Skeletal muscle tissue (tissue), 4 donors: ENCODE data around the gene CHRNA1. TPM values are rescaled to one million over a fixed set of nuclear protein-coding genes. Genes with fewer than 3 reads are reported as not detected.

Source experiments
- H3K27ac ChIP-seq: one replicate; pipeline ENCODE4 v1.7.0; 2013; ENCODE audit warnings: mild to moderate bottlenecking, low read depth, low read length, inconsistent platforms
- H3K27me3 ChIP-seq, 3 donors: one replicate each; pipeline ENCODE4 v1.7.0; 2013; ENCODE audit warnings: low read length in 3 of 3; ENCODE audit not compliant: control insufficient read depth in 3 of 3, insufficient read depth in 3 of 3
- H3K36me3 ChIP-seq, 3 donors: one replicate each; pipeline ENCODE4 v1.7.0; 2013; ENCODE audit warnings: low read length in 3 of 3; ENCODE audit not compliant: control insufficient read depth in 3 of 3, insufficient read depth in 3 of 3
- H3K4me1 ChIP-seq, 3 donors: one replicate each; pipeline ENCODE4 v1.7.0; 2013; ENCODE audit warnings: low read length in 3 of 3, mild to moderate bottlenecking in 3 of 3; ENCODE audit not compliant: control insufficient read depth in 3 of 3, insufficient read depth in 3 of 3
- H3K4me3 ChIP-seq, 3 donors: one replicate each; pipeline ENCODE4 v1.7.0; 2013; ENCODE audit warnings: low read length in 3 of 3
- H3K9ac ChIP-seq, 3 donors: one replicate each; pipeline ENCODE4 v1.7.0; 2013; ENCODE audit warnings: low read length in 3 of 3, mild to moderate bottlenecking in 3 of 3, moderate library complexity in 2 of 3, low read depth in 1 of 3
- H3K9me3 ChIP-seq, 3 donors: one replicate each; pipeline ENCODE4 v1.7.0; 2013; ENCODE audit warnings: low read length in 3 of 3; ENCODE audit not compliant: control insufficient read depth in 3 of 3
- total RNA-seq: library from RNA; depleted of rRNA; stranded (reverse); fragments of >200 nt; gene quantifications from one replicate; pipeline ENCODE4 v1.2.3, GENCODE V29; 2014
- donor health status: Osteomylitis.

CHRNA1 gene
- total RNA-seq, 1 donor from 2014 or later: 48.0 TPM

DNA sequence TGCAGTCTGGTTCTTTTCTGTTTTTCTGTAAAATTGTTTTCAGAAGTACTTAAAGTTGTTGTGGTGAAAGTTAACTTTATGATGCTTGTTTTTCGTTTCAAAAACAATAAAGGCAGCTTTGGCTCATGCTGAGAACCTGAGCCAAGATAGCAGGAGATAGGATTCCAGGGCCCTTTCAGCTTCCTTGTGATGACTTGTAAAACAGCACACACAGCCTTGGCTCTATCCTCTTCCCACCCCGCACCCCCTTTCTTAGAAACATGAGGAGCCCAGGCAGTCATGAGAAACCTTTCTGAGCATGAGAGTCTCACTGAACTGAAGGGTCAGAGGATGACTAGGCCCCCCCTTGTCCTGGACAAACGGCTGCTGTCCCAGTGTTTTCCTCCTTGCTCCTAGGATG, 12.4 kb upstream of the CHRNA1 start:
- Histone ChIP-seq H3K4me3 (no peak overlapping the region), H3K27me3 (peaks cover 0 to 3% (median 0%) of the 10 kb centered on the region in 3 donors), H3K9ac (no peak overlapping the region), H3K9me3 (no peaks in the 10 kb centered on the region), H3K4me1 (peaks cover 8 to 15% (median 14%) of the 10 kb centered on the region in 3 donors), H3K27ac (no peak overlapping the region), H3K36me3 (no peaks in the 10 kb centered on the region)

- H3K9ac ChIP-seq: no peak overlapping the region
- H3K4me3 ChIP-seq: no peak overlapping the region
- no peaks in the 10 kb centered on the region for H3K36me3 ChIP-seq
- H3K27me3 ChIP-seq: peaks cover 0 to 3% (median 0%) of the 10 kb centered on the region in 3 donors
- H3K27ac ChIP-seq: no peak overlapping the region
- H3K9me3 ChIP-seq: no peaks in the 10 kb centered on the region
- peaks cover 8 to 15% (median 15%) of the 10 kb centered on the region in 3 donors for H3K4me1 ChIP-seq
Measured at GRCh38 chr2:174776223-174776622, 12.0 kb upstream of the CHRNA1 start.

GRCh38 chr2:174775571-174775980, 11.3 kb upstream of the CHRNA1 start:
- H3K36me3 ChIP-seq: no peaks in the 10 kb centered on the region
- no peak overlapping the region for H3K27ac ChIP-seq

DNA sequence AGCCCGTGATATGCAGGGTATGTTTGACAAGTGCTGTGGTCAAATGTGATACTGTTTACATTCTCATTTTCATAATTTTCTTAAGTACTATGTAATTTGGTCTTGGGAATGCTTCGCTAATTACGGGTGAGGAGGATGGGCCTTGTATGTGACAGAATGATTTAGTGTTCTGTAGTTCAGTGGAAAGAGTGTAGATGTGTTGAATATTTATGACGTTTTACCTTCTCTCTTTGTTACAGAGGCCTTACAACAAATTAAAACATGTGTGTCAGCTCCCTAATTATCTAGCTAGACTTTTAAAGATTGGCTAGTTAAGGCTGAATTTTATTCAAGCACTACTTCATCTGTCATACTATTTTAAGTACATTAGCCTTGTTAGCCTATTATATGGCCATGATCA, 10.6 kb upstream of the CHRNA1 start:
- no peaks in the 10 kb centered on the region for H3K36me3 ChIP-seq
- no peaks in the 10 kb centered on the region for H3K9me3 ChIP-seq
- no peak overlapping the region for H3K9ac ChIP-seq
- H3K27me3 ChIP-seq: no peaks in the 10 kb centered on the region
- no peak overlapping the region for H3K4me3 ChIP-seq
- H3K27ac ChIP-seq: no peak overlapping the region
- peaks cover 8 to 15% (median 15%) of the 10 kb centered on the region in 3 donors for H3K4me1 ChIP-seq

More at GRCh38 chr2:174775571-174775980, 11.3 kb upstream of the CHRNA1 start:
- no peaks in the 10 kb centered on the region for H3K9me3 ChIP-seq
- H3K4me1 ChIP-seq: peaks cover 8 to 15% (median 15%) of the 10 kb centered on the region in 3 donors
- no peak overlapping the region for H3K9ac ChIP-seq
- no peaks in the 10 kb centered on the region for H3K27me3 ChIP-seq
- no peak overlapping the region for H3K4me3 ChIP-seq

GRCh38 chr2:174773215-174773614, 8.9 kb upstream of the CHRNA1 start:
- peaks cover 8 to 13% (median 11%) of the 10 kb centered on the region in 3 donors for H3K4me1 ChIP-seq
- no peak overlapping the region for H3K27ac ChIP-seq
- no peak overlapping the region for H3K4me3 ChIP-seq
- H3K9ac ChIP-seq: no peak overlapping the region
- no peaks in the 10 kb centered on the region for H3K27me3 ChIP-seq
- H3K36me3 ChIP-seq: no peaks in the 10 kb centered on the region
- no peaks in the 10 kb centered on the region for H3K9me3 ChIP-seq

DNA sequence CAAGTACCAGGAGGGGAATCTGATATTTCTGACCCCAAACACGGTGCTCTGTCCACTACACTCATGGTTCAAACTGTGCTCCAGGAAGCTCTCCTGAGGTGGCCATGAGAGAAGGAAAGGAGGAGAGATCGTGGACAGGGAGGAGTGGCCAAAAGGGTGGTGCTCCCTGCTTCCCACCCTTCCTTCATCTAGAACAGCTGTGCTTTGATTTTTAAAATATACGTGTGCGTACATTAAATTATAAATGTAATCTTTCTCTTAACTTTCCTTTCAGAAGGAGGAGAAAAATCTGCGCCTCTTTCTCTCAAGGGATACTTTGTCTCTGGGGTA, 8.2 kb upstream of the CHRNA1 start:
- H3K4me3 ChIP-seq: no peak overlapping the region
- no peaks in the 10 kb centered on the region for H3K36me3 ChIP-seq
- H3K27ac ChIP-seq: no peak overlapping the region
- peaks cover 8 to 13% (median 9%) of the 10 kb centered on the region in 3 donors for H3K4me1 ChIP-seq
- no peaks in the 10 kb centered on the region for H3K27me3 ChIP-seq
- no peaks in the 10 kb centered on the region for H3K9me3 ChIP-seq
- peak overlapping the region in 1 of 3 donors; percentile 55 for H3K9ac ChIP-seq

- H3K4me3 ChIP-seq: no peak overlapping the region
- H3K9me3 ChIP-seq: no peaks in the 10 kb centered on the region
- H3K9ac ChIP-seq: peak overlapping the region in 1 of 3 donors; percentile 65
- no peak overlapping the region for H3K27ac ChIP-seq
- H3K4me1 ChIP-seq: peaks cover 8 to 13% (median 9%) of the 10 kb centered on the region in 3 donors
- no peaks in the 10 kb centered on the region for H3K27me3 ChIP-seq
- H3K36me3 ChIP-seq: no peaks in the 10 kb centered on the region
Measured at GRCh38 chr2:174771631-174772471, 7.6 kb upstream of the CHRNA1 start.

DNA sequence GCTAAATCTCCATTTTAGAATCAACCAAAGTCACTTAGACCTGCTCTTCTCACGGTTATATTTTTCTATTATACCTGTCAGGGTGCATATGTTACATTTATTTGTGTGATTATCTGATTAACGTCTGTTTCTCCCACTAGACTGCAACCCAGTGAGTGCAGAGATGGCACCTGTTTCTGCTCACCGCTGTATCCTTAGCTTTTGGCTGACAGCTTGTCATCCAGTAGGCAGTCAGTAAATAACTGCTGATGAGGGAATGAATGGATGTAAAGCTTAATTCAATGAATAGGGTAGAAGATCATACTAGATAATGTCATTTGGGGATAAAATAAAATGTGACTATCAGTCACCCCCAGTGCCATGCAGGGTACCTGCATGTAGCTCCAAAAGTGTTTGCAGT, 6.9 kb upstream of the CHRNA1 start:
- Histone ChIP-seq H3K27me3 (no peaks in the 10 kb centered on the region), H3K36me3 (no peaks in the 10 kb centered on the region), H3K4me1 (peaks cover 8 to 13% (median 9%) of the 10 kb centered on the region in 3 donors), H3K27ac (no peak overlapping the region), H3K4me3 (no peak overlapping the region), H3K9me3 (no peaks in the 10 kb centered on the region), H3K9ac (no peak overlapping the region)

- Histone ChIP-seq H3K9me3 (no peaks in the 10 kb centered on the region), H3K27ac (no peak overlapping the region), H3K4me1 (peaks cover 19 to 27% (median 19%) of the 10 kb centered on the region in 3 donors), H3K36me3 (no peaks in the 10 kb centered on the region), H3K27me3 (no peaks in the 10 kb centered on the region), H3K9ac (no peak overlapping the region), H3K4me3 (no peak overlapping the region)
Measured at GRCh38 chr2:174768557-174768956, 4.3 kb upstream of the CHRNA1 start.

GRCh38 chr2:174766271-174766670, 2.0 kb upstream of the CHRNA1 start:
- Histone ChIP-seq H3K27ac (no peak overlapping the region), H3K4me1 (peaks cover 19 to 33% (median 23%) of the 10 kb centered on the region in 3 donors), H3K36me3 (no peaks in the 10 kb centered on the region), H3K9ac (no peak overlapping the region), H3K4me3 (no peak overlapping the region), H3K27me3 (no peaks in the 10 kb centered on the region), H3K9me3 (no peaks in the 10 kb centered on the region)
